IMR-90 (cell line): ENCODE measurements around the gene ZNF646. TPM values are rescaled to one million over a fixed set of nuclear protein-coding genes. Genes with fewer than 3 reads are reported as not detected.

Experiments
- ATAC-seq: fragments of 200-7000 bp; cut with Tn5 transposase; 2 replicates; pipeline ENCODE4 v1.9.1; 2020; ENCODE audit warnings: low read depth, mild to moderate bottlenecking, moderate library complexity
- BruUV-seq: library from RNA; stranded (reverse); fragments of 400-500 nt; replicated peaks from 2 replicates; lab custom pipeline; 2021; lab: Mats Ljungman, UMichigan
- CTCF ChIA-PET: fragments of 300-600 bp; formaldehyde crosslinking; extraction: SDS; loops from one replicate; lab custom pipeline; 2021; ENCODE audit warnings: antibody characterized with exemption; lab: Yijun Ruan, JAX
- POLR2A ChIA-PET: fragments of 300-600 bp; sonication (Branson Sonifier 250); formaldehyde crosslinking; loops from one replicate; lab custom pipeline; 2022; ENCODE audit warnings: antibody characterized with exemption; ENCODE audit not compliant: unreplicated experiment; lab: Charles Lee
- DNase-seq: peaks from one replicate; pipeline ENCODE4 v3.0.0; 2013
- H2AFZ ChIP-seq: replicated peaks from 2 replicates; pipeline ENCODE3; 2013; ENCODE audit warnings: low read length, mild to moderate bottlenecking; ENCODE audit not compliant: poor library complexity
- H2AK5ac ChIP-seq: 2 replicates; pipeline ENCODE4 v1.6.1; 2013; ENCODE audit warnings: low read depth, low read length, inconsistent platforms
- H2AK9ac ChIP-seq: replicated peaks from 2 replicates; pipeline ENCODE3; 2013; ENCODE audit warnings: mild to moderate bottlenecking, low read depth, low read length, moderate library complexity; ENCODE audit not compliant: poor library complexity
- H2BK120ac ChIP-seq: 2 replicates; pipeline ENCODE4 v1.6.1; 2013; ENCODE audit warnings: low read depth, low read length, inconsistent platforms
- H2BK15ac ChIP-seq: 3 replicates; pipeline ENCODE4 v1.6.1; 2013; ENCODE audit warnings: low read depth, low read length, inconsistent platforms
- H2BK20ac ChIP-seq: 2 replicates; pipeline ENCODE4 v1.6.1; 2013; ENCODE audit warnings: low read depth, mild to moderate bottlenecking, inconsistent platforms, low read length, moderate library complexity
- H2BK5ac ChIP-seq: 2 replicates; pipeline ENCODE4 v1.6.1; 2013; ENCODE audit warnings: mild to moderate bottlenecking, low read depth, low read length, inconsistent platforms; ENCODE audit not compliant: poor library complexity, severe bottlenecking
- H3K14ac ChIP-seq: replicated peaks from 2 replicates; pipeline ENCODE4 v1.6.1; 2013; ENCODE audit warnings: low read depth, low read length, inconsistent platforms
- H3K18ac ChIP-seq: 2 replicates; pipeline ENCODE4 v1.6.1; 2013; ENCODE audit warnings: low read depth, low read length, control low read depth
- H3K23ac ChIP-seq: 2 replicates; pipeline ENCODE4 v1.6.1; 2013; ENCODE audit warnings: low read depth, low read length, inconsistent platforms
- H3K27ac ChIP-seq: 2 replicates; pipeline ENCODE4 v1.5.1; 2013; ENCODE audit warnings: mild to moderate bottlenecking, control low read depth, low read length; ENCODE audit not compliant: insufficient read depth
- H3K27me3 ChIP-seq: 2 replicates; pipeline ENCODE4 v1.6.1; 2013; ENCODE audit warnings: low read length; ENCODE audit not compliant: control insufficient read depth, insufficient read depth
- H3K36me3 ChIP-seq: 2 replicates; pipeline ENCODE4 v1.6.1; 2013; ENCODE audit warnings: low read length, mixed read lengths; ENCODE audit not compliant: control insufficient read depth, insufficient read depth
- H3K4ac ChIP-seq: 2 replicates; pipeline ENCODE4 v1.6.1; 2013; ENCODE audit warnings: low read depth, low read length, inconsistent platforms
- H3K4me1 ChIP-seq: 2 replicates; pipeline ENCODE4 v1.6.1; 2013; ENCODE audit warnings: low read length, mixed read lengths; ENCODE audit not compliant: control insufficient read depth, insufficient read depth
- H3K4me2 ChIP-seq: 2 replicates; pipeline ENCODE4 v1.6.1; 2013; ENCODE audit warnings: low read depth, mild to moderate bottlenecking, control low read depth, low read length, moderate library complexity
- H3K4me3 ChIP-seq: 2 replicates; pipeline ENCODE4 v1.5.1; 2013; ENCODE audit warnings: low read depth, mild to moderate bottlenecking, control low read depth, low read length, moderate library complexity; ENCODE audit not compliant: insufficient read depth
- H3K56ac ChIP-seq: 2 replicates; pipeline ENCODE4 v1.6.1; 2013; ENCODE audit warnings: low read length, inconsistent platforms; ENCODE audit not compliant: insufficient read depth; ENCODE audit errors: extremely low read depth
- H3K79me1 ChIP-seq, 2 experiments: 2 replicates each; pipeline ENCODE4 v1.6.1; 2013; ENCODE audit warnings: low read length in 2 of 2, inconsistent platforms in 1 of 2, low read depth in 1 of 2
- H3K9ac ChIP-seq: 2 replicates; pipeline ENCODE4 v1.6.1; 2013; ENCODE audit warnings: low read depth, low read length, control low read depth
- H3K9me1 ChIP-seq: 2 replicates; pipeline ENCODE4 v1.6.1; 2013; ENCODE audit warnings: low read length, inconsistent platforms; ENCODE audit not compliant: insufficient read depth
- H3K9me3 ChIP-seq: 2 replicates; pipeline ENCODE4 v1.6.1; 2013; ENCODE audit warnings: low read length; ENCODE audit not compliant: control insufficient read depth, insufficient read depth
- H4K20me1 ChIP-seq: 2 replicates; pipeline ENCODE4 v1.6.1; 2013; ENCODE audit warnings: low read length, inconsistent platforms; ENCODE audit not compliant: insufficient read depth
- H4K5ac ChIP-seq: 2 replicates; pipeline ENCODE4 v1.6.1; 2013; ENCODE audit warnings: mild to moderate bottlenecking, low read depth, low read length, control low read depth
- H4K8ac ChIP-seq, 2 experiments: 2 replicates each; pipeline ENCODE4 v1.6.1; 2013; ENCODE audit warnings: low read depth in 2 of 2, low read length in 2 of 2, control low read depth in 1 of 2, inconsistent platforms in 1 of 2
- H4K91ac ChIP-seq: 2 replicates; pipeline ENCODE4 v1.6.1; 2013; ENCODE audit warnings: low read depth, low read length, inconsistent platforms; ENCODE audit not compliant: insufficient read depth
- RCOR1 ChIP-seq: IDR thresholded peaks from 2 replicates; pipeline ENCODE4 v1.6.1; 2012; ENCODE audit warnings: mild to moderate bottlenecking, low read length, improper control_type of control experiment; ENCODE audit not compliant: insufficient replicate concordance
- RFX5 ChIP-seq: IDR thresholded peaks from 2 replicates; pipeline ENCODE4 v1.8.0; 2012; ENCODE audit warnings: low read depth, mild to moderate bottlenecking, low read length, moderate library complexity
- WGBS, 2 experiments: methylation state at CpG; one replicate each; pipeline versions ENCODE4 v1.1.5 to v1.1.7; 2013; ENCODE audit warnings: missing lambda C conversion rate in 2 of 2; ENCODE audit not compliant: insufficient read length in 1 of 2; ENCODE audit errors: extremely low coverage in 2 of 2; 5-methylcytosine and 5-hydroxymethylcytosine counted together
- dilution Hi-C: fragments of 300-500 bp; cut with HindIII; formaldehyde crosslinking; loops from one replicate; pipeline ENCODE4 v1.14.3; 2018; ENCODE audit warnings: low sequenced_read_pairs; ENCODE audit not compliant: unreplicated experiment
- in situ Hi-C: fragments of 300-500 bp; cut with MboI; formaldehyde crosslinking; loops from 3 replicates; pipeline ENCODE4 v1.14.3; 2019; ENCODE audit warnings: low sequenced_read_pairs, inconsistent platforms, mixed read lengths
- intact Hi-C: fragments of 100-400 bp; cut with micrococcal nuclease; formaldehyde crosslinking; loops from 2 replicates; pipeline ENCODE4 v1.10.0; 2022
- polyA plus RNA-seq, 3 experiments: library from polyadenylated mRNA; depleted of rRNA; stranded (reverse); fragments of >200 nt; gene quantifications; 2 replicates each; pipeline ENCODE4 v1.2.3, GENCODE V29; 2012; ENCODE audit warnings: low replicate concordance in 1 of 3
- total RNA-seq: library from RNA; depleted of rRNA; stranded (reverse); fragments of >200 nt; gene quantifications from 2 replicates; pipeline ENCODE4 v1.2.3, GENCODE V29; 2012
- TF ChIP-seq, protein P1 (sequence below): conservative IDR thresholded peaks from 2 replicates; pipeline ENCODE4 v1.5.1; 2012; ENCODE audit warnings: mild to moderate bottlenecking, low read depth, low read length, improper control_type of control experiment

The ZNF646 gene
- total and polyA plus RNA-seq, 2 of the 4 experiments (the other 2 are of a cell fraction) = 4.9 to 6.8 TPM

DNA sequence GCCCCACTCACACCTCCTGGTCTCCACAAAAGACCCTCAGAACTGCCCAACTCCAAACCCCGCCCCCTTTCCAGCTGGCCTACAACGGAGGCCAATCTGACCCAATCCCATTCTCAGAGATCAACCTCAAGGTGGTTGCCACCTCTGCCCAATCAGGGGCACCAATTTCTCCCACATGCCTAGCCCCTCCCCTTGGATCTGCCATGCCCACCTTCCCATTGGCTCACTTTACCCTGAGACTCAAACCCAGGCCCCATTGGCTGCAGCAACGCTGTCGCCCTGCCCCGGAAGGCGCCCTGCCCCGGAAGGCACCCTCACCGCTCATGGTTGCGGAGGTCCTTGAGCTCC, 10.8 kb upstream of the ZNF646 start:
- ChIA-PET CTCF (interaction anchor here (0.6 kb wide), 2 partner anchors 11 to 132 kb away, joined by 3 to 5 read pairs; no protein-coding TSS in a partner anchor), POLR2A (no interaction called here)
- intact Hi-C loops (no loop called here), dilution Hi-C loops (no loop called here), in situ Hi-C loops (no loop called here)
- Histone ChIP-seq H3K18ac (no peak overlapping the region), H3K27ac (no peak overlapping the region), H2AK9ac (peak overlapping the region; percentile 100), H4K8ac (0 out of 4 replicates have a peak overlapping the region, but pooled peaks of 1 of the 2 experiments have one; percentile 53), H2BK120ac (peak overlapping the region; percentile 38; the same call in 1 of the 2 replicates), H3K4me1 (peaks cover 12% of the 10 kb centered on the region), H2AFZ (no peak overlapping the region), H3K9ac (no peak overlapping the region), H2BK15ac (no peak overlapping the region), H3K9me3 (no peaks in the 10 kb centered on the region), H3K36me3 (peaks cover 22% of the 10 kb centered on the region), H4K5ac (0 out of 2 replicates have a peak overlapping the region, but pooled peaks have one; percentile 0), H3K27me3 (no peaks in the 10 kb centered on the region), H4K20me1 (no peaks in the 10 kb centered on the region; the same call in 1 of the 2 replicates), H3K79me1 (peaks cover 32 to 61% of the 10 kb centered on the region in 2 experiments; a peak in 3 of 4 replicates), H3K14ac (no peak overlapping the region; the same call in 1 of the 2 replicates), H3K4ac (peak overlapping the region; percentile 100), H3K56ac (no peak overlapping the region), H3K23ac (no peak overlapping the region), H2BK20ac (no peak overlapping the region), H2AK5ac (peak overlapping the region; percentile 99; the same call in 1 of the 2 replicates), H3K4me3 (no peak overlapping the region), H4K91ac (no peak overlapping the region; the same call in 1 of the 2 replicates), H3K9me1 (peaks cover 21% of the 10 kb centered on the region), H3K4me2 (no peak overlapping the region), H2BK5ac (peak overlapping the region; percentile 77)
- no peak for ATAC-seq
- no peak for DNase-seq
- no TSS peak for BruUV-seq
- no peak for TF ChIP-seq RCOR1
- TF ChIP-seq RFX5 = no peak
- TF ChIP-seq, protein P1, sequence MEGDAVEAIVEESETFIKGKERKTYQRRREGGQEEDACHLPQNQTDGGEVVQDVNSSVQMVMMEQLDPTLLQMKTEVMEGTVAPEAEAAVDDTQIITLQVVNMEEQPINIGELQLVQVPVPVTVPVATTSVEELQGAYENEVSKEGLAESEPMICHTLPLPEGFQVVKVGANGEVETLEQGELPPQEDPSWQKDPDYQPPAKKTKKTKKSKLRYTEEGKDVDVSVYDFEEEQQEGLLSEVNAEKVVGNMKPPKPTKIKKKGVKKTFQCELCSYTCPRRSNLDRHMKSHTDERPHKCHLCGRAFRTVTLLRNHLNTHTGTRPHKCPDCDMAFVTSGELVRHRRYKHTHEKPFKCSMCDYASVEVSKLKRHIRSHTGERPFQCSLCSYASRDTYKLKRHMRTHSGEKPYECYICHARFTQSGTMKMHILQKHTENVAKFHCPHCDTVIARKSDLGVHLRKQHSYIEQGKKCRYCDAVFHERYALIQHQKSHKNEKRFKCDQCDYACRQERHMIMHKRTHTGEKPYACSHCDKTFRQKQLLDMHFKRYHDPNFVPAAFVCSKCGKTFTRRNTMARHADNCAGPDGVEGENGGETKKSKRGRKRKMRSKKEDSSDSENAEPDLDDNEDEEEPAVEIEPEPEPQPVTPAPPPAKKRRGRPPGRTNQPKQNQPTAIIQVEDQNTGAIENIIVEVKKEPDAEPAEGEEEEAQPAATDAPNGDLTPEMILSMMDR = no peak
- 98% methylated on average over 8 of the region's 9 CpGs; no CpG with 5 or more reads in 1 of the 2 experiments for WGBS, 2 experiments
